ENCODE results near the gene HES3. TPM values are rescaled to one million over a fixed set of nuclear protein-coding genes. Genes with fewer than 3 reads are reported as not detected.

HES3 gene
- total and polyA plus RNA-seq, 10 of the 15 experiments (the other 5 are each of a cell fraction or from before 2014, with no cell fraction given) = not detected

GRCh38 chr1:6246497-6247467, 2.8 kb downstream of the HES3 start (continued):
- TF ChIP-seq SIX5 (IDR thresholded peaks at IDR 0.05; ENCODE audit: low read depth, low read length, severe bottlenecking) = no peak
- TF ChIP-seq BRCA1 (IDR thresholded peaks at IDR 0.05; ENCODE audit: low read depth, low read length) = no peak
- TF ChIP-seq BCL3 (IDR thresholded peaks at IDR 0.05; ENCODE audit: borderline replicate concordance, insufficient read depth, low read depth, low read length, poor library complexity, severe bottlenecking) = no peak
- TF ChIP-seq IRF4 (IDR thresholded peaks at IDR 0.05; ENCODE audit: low read depth, low read length) = no peak
- TF ChIP-seq ZNF622 (IDR thresholded peaks at IDR 0.05) = no peak
- TF ChIP-seq TBL1XR1 (IDR thresholded peaks at IDR 0.05; ENCODE audit: low read depth, low read length) = peak; percentile 39; the same call in 1 of the 2 replicates
- no peak for TF ChIP-seq TCF7 (IDR thresholded peaks at IDR 0.05; ENCODE audit: borderline replicate concordance)
- TF ChIP-seq BCL11A (IDR thresholded peaks at IDR 0.05; ENCODE audit: low read depth, low read length) = no peak
- 0 out of 2 replicates have a peak, but pooled peaks have one; percentile 22 for TF ChIP-seq CREB1 (IDR thresholded peaks at IDR 0.05; ENCODE audit: low read depth)
- TF ChIP-seq SIN3A (IDR thresholded peaks at IDR 0.05; ENCODE audit: low read depth, low read length) = 0 out of 2 replicates have a peak, but pooled peaks have one; percentile 42
- peak; percentile 80 to 96 (median 91) for TF ChIP-seq CTCF (IDR thresholded peaks at IDR 0.05 in 2 of 3, conservative IDR thresholded peaks at IDR 0.05 in 1 of 3; ENCODE audit: control insufficient read depth in 2 of 3, extremely low read depth in 1 of 3, insufficient read depth in 1 of 3, low read depth in 3 of 3, low read length in 3 of 3)
- no peak for TF ChIP-seq NRF1 (conservative IDR thresholded peaks at IDR 0.05; ENCODE audit: low read depth, low read length)
- no peak for TF ChIP-seq SRF (IDR thresholded peaks at IDR 0.05; ENCODE audit: low read depth in 2 of 2, low read length in 2 of 2)
- TF ChIP-seq NFIC (IDR thresholded peaks at IDR 0.05; ENCODE audit: low read depth, low read length) = no peak
- TF ChIP-seq BMI1 (IDR thresholded peaks at IDR 0.05; ENCODE audit: borderline replicate concordance) = no peak
- no peak for TF ChIP-seq DPF2 (IDR thresholded peaks at IDR 0.05)
- no peak for TF ChIP-seq USF2 (IDR thresholded peaks at IDR 0.05; ENCODE audit: borderline replicate concordance, low read depth, low read length)
- TF ChIP-seq TARDBP (IDR thresholded peaks at IDR 0.05; ENCODE audit: borderline replicate concordance) = no peak
- peak; percentile 97 for TF ChIP-seq SMC3 (IDR thresholded peaks at IDR 0.05; ENCODE audit: borderline replicate concordance, low read length)
- no peak for TF ChIP-seq IKZF1 (conservative IDR thresholded peaks at IDR 0.05)
- TF ChIP-seq SKIL (IDR thresholded peaks at IDR 0.05; ENCODE audit: low read depth, poor library complexity, severe bottlenecking) = no peak
- TF ChIP-seq PKNOX1 (IDR thresholded peaks at IDR 0.05) = no peak
- TF ChIP-seq ZNF274 (IDR thresholded peaks at IDR 0.05; ENCODE audit: insufficient read depth, insufficient read length) = no peak

Data from GM12878 (cell line).